GM19023 (cell line): ENCODE results near the gene HLX.

Source experiments
- ATAC-seq: cut with Tn5 transposase; IDR thresholded peaks from one replicate; pipeline ENCODE4 v1.9.1; 2021; ENCODE audit warnings: mild to moderate bottlenecking, moderate library complexity; ENCODE audit not compliant: unreplicated experiment

Gene HLX

GRCh38 chr1:220921498-220921897 lies 42.3 kb downstream of the HLX start:
- no peak for ATAC-seq

- no peak for ATAC-seq
These were observed 42.9 kb downstream of the HLX start for GRCh38 chr1:220921971-220922635.

GRCh38 chr1:220922951-220923350 lies 43.7 kb downstream of the HLX start:
- ATAC-seq = no peak

GRCh38 chr1:220924331-220924970 lies 45.2 kb downstream of the HLX start:
- no peak for ATAC-seq

DNA sequence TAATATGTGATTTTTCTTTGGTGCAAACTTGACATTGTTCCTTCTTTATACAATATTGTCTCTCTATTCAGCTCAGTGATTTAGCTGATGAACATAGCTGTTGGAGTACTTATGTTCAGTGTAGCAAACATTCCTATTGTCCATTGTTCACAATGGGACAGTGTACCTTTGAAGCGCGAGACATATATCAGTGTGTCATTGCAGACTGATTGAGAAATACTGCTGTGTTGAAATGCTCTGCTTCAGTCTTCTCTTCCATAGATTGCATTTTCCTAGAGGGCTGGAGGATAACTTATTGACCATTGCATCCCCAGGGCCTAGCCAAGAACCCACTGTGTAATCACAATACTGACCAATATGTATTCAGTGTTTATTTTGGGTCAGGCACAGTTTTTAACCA lies 46.5 kb downstream of the HLX start:
- ATAC-seq = no peak

- no peak for ATAC-seq
These were observed 46.9 kb downstream of the HLX start for GRCh38 chr1:220926146-220926545.

- ATAC-seq = no peak
These were observed 48.2 kb downstream of the HLX start for GRCh38 chr1:220927442-220927841.

GRCh38 chr1:220928320-220928719 lies 49.1 kb downstream of the HLX start:
- ATAC-seq = no peak

GRCh38 chr1:220928725-220929300 lies 49.6 kb downstream of the HLX start:
- no peak for ATAC-seq

DNA sequence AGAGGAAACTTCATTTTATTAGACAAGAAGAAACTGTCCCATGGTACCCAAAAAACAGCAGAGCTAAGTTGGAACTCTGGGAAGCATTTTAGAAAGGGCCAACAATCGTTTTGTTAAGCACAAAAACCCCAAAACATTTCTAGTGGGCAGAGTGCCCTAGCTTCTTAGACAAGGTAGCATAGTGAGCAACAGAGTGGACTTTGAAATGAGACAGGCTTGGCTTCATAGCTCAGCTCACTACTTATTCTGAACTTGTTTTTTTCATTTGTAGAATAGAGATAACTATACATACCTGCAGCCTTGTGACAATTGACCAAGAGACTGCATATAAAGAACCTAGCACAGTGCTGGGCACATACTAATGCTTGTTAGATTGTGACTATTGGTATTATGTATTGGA lies 50.1 kb downstream of the HLX start:
- no peak for ATAC-seq
